NCI-H1092 treated with DMSO at 0.1 percent for 48 hours (cell line): ENCODE results near the gene GGNBP2.
A peak's percentile ranks its signal among the peaks of the same experiment; 100 is the strongest.

Source experiments
- DNase-seq: peaks from one replicate; lab custom pipeline; 2025; lab: John Stamatoyannopoulos, UW

The GGNBP2 gene

DNA sequence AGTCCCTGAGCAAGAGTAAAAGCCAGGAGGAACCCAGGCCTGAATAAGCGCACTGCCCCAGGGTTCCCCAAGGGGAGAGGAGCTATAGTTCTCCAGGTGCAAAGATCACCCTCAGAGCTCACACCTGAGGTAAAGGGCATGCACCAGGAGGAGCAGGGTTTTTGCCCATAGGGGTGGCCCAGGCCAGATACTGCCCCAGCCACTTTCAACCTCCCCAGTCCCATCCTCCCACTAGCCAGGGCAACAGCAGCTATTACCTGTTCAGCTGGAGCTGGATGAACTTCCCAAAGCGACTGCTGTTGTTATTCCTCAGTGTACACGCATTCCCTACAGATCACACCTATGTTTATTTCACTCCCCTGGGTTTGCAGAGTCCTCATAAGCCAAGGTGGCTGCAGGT, 29.9 kb upstream of the GGNBP2 start:
- DNase-seq = no peak

DNA sequence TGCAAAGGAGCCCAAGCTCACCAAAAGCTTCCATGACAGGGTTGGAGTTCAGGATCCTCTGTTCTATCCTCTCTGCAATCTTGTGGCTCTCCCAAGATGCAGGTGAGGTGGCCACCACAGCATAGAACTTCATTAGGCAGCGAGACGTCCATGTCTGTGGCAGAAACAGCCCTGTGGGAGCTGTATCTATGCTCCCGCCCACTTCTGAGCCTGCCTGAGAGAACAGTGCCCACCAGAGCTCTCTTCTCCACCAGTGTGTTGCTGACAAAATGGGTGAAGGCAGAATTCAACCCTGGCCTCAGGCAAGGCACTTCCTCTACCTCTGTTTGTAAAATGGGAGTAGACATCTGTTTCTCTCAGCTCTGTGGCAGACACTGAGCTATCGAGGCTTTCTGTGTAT, 28.9 kb upstream of the GGNBP2 start:
- DNase-seq = no peak

DNA sequence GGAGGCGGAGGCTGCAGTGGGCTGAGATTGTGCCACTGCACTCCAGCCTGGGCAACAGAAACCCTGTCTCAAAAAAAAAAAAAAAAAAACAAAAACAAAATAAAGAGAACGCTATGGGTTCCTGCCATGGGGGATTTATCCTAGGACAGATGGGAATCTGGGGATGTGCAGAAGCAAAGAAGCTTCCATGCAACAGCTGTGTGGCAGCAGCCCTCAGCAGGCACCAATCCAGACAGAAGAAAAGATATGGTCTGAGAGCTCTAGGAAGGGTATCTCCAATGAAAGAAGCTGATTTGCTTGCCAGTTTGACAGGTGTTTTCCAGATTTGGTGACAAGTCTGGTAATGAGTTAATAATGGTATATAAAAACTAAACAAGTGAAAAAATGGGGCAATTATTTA, 21.6 kb upstream of the GGNBP2 start:
- DNase-seq = no peak

DNA sequence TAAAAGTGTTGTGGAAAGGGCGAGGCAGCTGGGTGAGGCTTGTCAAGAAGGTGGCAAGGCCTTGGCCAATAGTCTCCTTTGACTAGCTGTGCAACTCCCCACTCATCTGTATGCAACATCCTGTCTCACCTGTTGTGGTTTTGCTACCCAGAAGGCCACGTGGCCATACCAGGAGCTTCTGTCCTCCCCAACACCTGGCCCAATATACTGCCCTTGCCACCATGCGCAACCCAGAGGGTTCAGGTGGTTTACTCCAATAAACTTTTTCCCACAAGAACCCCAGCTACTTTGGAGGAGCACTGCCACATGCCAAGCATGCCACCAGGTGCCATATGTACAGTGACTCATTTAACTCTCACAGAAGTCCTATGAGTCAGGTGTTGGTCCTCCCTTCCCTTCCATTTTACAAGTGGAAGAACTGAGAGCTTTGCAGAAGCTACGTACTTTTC, 20.3 kb upstream of the GGNBP2 start:
- no peak for DNase-seq

DNA sequence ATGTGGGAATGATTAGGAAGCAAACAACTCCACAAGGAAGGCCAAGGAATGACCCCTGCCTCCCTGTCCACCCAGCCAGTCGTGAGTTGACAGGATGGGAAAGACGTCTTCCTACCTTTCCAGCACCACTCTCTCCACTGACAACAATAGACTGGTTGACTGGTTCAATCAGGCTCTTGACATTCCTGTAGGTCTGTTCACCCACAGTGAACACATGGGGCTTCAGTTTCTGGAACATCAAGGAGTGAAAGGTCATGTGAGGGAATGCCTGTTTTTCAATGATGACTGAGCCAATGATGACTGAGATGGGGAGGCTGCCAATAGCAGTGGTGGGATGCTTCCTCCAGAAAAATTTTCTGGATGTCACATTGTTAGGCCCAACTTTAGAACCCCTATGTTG, 19.6 kb upstream of the GGNBP2 start:
- DNase-seq = no peak

DNA sequence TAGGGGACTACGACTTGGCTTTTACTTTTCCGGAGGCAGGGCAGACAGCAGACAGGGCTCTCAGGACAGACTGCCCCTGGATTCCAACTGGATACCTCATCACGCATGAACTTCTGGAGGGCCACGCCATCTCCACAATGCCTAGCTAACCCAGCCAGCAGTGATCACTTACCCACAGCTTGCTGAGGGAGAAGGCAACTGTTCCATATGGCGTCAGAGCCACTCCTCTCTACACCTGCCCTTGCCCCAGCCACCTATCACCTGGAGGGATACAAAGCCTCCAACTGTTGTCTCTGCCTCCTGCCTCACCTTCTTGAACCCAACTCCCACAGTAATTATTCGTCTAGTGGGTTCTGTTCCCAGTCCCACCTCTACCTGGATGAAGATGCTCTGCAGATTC, 18.8 kb upstream of the GGNBP2 start:
- no peak for DNase-seq

DNA sequence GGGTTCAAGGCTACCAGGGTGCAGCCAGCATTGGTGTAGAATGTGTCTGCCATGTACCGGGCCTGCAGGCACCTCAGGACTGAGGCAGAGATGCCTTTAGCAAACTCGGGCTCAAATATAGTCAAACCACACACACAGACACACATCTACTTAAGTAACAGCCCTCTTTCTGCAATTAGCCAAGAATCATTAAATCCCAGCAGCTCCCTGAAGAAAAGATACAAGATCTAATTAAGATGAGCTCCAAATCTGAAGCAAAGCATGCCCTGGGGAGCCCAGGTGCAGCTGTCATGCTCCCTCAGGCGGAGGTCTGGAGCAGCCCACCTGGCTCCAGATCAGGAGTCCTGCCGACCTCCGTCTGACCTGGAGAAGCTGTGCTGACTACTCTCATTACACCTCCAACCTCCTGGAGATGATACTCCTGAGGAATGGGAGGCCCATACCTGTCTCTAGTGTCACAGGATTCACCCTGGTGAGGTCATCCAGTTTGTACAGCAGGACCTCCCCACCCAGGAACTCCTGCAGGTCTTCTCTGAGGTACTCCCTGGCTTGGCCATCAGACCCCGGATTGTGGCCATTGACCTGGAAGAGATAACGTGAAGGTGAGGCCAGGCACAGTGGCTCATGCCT, 17.0 kb upstream of the GGNBP2 start:
- no peak for DNase-seq

DNA sequence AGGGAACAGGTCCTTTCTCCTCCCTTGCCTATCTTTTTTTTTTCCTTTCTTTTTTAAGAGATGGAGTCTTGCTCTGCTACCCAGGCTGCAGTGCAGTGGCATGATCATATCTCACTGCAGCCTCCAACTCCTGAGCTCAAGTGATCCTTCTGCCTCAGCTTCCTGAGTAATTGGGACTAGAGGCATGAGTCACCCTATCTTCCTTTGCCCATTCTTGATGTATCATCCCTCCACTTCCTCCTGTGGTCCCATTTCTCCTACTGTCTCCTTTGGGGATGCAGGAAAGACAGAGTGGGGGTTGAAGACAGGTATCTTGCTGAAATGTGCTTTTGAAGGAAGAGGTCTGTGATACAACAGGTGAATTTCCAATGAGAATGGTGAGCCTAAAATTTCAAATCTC, 15.6 kb upstream of the GGNBP2 start:
- no peak for DNase-seq

DNA sequence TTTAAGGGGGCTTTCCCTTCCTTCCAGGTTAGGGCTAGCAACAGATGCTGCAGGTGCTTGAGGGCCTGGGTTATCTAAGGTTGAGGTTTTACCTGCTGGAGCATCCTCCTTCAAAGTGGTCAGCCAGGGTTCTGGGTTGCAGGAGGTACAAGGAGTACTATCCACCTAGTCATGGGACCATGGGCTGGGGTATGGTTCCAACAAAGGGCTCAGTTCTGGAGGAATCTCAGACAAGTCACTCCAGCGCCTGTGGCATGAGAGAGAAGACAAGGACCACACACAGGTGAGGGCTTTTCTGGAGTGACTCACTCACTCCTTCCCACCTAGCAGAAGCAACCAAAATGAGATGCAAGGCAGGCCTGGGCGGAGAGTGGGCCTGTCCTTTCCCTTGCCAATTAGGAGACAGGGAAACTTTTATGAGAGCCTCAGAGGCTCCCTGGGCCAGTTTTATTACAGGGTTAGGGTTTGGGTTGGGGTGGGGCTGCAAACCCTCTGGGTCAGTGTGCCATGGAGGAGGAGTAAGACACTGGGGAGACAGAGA, 12.2 kb upstream of the GGNBP2 start:
- no peak for DNase-seq

DNA sequence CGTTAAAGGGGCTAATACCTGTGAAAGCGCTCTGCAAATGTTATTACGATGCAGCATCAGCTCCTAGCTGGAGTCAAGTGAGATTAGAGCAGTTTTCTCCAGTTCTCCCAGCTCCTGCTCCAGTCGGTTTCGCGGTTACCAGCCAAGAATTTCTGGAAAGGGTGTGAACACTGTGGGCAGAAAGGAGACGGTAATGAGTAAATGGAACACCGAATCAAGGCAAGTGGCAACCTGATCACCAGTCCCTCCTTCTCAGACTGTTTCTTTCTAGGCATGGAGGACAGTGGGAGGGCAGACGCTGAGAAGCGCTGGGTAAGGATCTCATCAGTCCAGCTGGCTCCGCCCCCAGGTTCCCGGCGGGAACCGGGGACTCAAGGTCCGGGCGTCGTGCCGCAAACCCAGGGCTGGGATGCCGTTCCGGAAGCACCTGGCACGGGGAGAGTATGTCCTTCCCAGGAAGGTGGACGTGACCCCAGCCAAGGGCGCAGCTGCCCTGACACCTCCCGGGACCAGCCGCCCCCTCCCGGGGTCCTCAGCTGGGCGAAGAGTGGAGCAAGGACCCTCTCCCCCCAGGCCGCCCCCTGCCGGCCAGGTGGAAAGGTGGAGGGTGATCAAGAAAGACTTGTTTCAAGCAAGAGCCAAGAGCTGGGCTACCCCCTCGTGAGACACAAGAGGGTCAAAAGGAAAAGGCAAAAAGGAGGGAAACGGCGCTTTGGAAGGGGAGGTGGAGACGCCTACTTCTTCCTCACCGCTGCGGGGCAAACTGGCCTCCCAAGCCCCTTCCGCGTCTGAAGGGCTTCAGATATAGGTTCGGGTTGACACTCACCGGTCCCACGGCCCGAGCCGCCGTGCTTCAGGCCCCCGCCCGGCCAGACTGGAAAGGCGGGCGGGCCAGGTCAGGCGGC, 10.5 kb upstream of the GGNBP2 start:
- DNase-seq = peak; percentile 80

DNA sequence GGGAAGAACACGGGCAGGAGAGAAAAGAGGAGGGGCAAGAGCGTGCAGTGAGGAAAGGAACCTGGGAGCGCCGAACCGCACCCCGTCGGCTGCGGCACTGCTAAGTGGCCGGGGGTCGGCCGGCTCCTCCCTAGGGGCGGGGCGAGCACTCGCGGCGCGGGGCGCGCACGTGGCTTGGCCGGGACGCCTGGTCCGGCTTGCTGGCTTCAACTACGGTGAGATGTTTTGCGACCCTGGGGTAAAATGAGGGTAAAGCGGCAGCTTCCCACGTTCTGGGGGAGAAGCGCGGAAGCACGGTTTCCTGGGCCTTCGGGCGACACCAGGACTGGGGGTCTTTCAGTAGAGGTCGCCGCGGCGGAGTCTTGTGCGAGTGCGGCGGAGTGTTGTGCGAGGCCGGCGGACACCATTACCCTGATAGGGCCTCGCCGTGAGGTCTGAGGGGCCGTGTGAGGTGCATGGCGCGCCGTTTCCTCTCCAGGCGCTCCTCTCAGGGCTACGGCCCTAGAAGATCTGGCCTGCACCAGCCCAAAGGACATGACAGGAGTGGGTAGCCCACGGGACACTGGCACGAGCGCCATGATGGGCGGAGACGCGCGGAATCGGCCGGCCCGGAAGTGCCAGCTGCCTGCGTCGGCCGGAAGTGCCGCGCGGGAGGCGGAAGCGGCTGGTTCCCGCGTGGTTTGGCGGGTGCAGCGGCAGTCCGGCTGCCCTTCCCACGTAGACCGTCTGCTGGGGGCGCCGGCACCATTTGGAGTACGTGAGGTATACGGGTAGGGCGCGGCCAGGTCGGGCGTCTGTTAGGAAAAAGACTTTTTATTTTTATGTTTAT, 9.7 kb upstream of the GGNBP2 start, which contains the start of the genes MYO19 and PIGW:
TSS of gene MYO19 (minus strand) at position 29 of the 829 bp plus-strand sequence. CDS start 2,330 bp downstream, outside the sequence.
TSS of gene PIGW (plus strand) at position 148 of the 829 bp plus-strand sequence. CDS start 2,115 bp downstream, outside the sequence.
- peak; percentile 90 for DNase-seq

DNA sequence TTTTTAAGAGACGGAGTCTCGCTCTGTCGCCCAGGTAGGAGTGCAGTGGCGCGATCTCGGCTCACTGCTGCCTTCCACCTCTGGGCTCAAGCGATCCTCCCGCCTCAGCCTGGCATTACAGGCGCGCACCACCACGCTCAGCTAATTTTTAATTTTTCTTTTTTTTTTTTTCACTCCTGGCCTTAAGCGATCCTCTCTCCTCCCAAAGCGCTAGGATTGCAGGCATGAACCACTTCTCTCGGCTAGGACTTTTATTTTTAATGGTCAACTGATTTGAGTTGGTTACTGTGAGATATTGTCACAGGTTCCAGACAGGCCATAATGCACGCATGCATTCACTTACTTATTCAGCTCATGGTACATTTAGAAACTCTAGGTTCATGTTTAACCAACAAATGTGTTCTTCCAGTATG, 9.0 kb upstream of the GGNBP2 start:
- peak; percentile 62 for DNase-seq

DNA sequence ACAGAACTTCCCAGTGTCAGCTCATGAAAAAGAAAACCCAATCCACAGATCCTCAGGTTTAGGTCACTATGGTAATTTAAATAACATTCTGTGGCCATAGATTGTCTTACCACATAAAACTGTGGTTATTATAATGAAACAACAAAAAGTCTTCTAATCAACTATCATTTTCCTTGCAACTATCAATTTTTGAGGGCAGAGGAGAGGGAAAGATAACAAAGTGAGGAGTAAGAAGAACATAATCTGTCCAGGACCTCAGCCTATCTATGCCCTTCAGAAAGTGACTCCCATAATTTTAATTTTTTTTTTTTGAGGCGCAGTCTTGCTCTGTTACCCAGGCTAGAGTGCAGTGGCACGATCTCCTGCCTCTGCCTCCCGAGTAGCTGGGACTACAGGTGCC, 4.0 kb upstream of the GGNBP2 start:
- no peak for DNase-seq

DNA sequence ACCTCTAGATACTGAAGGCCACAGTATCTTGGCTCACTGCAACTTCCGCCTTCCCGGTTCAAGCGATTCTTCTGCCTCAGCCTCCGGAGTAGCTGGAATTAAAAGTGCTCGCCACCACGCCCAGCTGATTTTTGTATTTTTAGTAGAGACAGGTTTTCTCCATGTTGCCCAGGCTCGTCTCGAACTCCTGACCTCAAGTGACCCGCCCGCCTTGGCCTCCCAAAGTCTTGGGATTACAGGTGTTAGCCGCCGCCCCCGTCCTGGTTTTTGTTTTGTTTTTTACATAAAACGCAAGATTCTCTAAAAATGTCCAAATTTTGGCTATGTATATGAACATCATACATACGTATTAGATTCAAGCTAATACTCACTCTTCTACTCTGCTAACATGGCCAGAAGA, 2.0 kb upstream of the GGNBP2 start:
- DNase-seq = no peak

DNA sequence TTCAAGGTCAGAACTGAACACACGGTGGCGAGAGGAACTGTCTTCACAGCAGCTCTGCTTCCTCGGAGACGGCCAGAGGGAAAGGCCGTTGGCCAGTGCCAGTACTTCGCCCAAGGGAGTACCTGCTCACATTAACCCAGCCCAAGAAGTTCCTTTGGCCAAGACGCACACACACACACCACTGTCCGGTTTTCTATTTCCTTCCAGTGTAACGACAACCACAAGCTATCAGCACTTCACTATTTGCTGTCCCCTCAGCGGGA, 744 bp upstream of the GGNBP2 start:
- no peak for DNase-seq

DNA sequence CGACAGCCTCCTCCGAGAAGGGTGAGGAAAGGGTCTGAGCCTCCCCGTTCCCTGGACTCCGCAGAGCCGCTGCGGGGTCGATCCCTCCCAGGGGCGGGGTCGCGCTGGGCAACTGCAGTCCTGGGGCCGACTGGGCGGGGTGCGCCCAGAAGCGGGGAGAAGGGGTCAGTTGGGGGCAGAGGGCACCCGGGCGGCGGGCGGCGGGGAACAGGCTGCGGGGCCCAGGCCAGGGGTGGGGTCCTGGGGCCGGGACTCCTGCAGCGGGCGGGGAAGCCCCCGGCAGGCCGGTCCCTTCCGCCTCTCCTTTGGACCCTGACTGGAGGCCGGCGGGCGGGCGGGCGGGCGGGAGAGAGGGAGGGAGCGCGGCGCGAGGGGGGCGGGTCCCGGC, 352 bp downstream of the GGNBP2 start:
- DNase-seq = no peak

DNA sequence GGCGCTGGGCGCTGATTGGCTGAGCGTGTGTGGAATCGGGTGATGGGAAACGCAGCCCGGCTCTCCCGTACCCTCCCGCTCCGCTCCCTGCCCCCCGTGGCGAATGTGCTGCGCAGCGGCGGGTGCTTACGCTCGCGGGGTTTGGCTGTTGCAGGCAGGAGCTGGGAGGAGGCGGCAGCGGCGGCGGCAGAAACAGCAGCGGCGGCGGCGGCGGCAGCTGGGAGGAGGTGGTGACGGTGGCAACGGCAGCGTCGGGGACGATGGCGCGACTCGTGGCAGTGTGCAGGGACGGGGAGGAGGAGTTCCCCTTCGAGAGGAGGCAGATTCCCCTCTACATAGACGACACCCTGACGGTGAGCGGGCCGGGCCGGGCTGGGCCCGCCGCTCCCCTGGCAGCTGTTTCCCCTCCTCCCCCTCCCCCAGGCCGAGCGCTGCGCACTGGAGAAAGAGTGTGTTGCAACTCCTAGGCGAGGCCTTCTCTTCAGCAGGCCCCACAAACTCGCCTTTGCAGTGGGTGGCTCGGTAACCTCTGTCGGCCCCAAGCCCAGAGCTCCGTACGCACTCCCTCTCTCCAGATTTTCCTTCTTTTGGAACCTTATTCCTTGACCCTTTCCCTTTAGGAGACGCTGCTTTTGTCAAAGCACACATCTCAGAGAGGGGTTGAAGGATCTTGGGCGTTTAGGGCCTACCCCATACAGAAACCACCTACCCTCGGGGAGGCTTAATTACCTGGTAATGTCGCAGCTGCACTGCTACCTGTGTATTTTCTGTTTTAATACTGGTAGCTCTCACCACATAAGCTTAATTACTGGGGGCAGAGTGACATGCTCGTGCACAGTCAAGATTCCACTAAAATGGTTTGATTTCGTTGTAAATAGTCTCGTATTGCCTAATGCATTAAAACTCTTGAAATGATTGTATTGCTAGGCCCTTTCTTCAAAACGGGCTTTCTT, 1.0 kb downstream of the GGNBP2 start:
- DNase-seq = peak; percentile 97

DNA sequence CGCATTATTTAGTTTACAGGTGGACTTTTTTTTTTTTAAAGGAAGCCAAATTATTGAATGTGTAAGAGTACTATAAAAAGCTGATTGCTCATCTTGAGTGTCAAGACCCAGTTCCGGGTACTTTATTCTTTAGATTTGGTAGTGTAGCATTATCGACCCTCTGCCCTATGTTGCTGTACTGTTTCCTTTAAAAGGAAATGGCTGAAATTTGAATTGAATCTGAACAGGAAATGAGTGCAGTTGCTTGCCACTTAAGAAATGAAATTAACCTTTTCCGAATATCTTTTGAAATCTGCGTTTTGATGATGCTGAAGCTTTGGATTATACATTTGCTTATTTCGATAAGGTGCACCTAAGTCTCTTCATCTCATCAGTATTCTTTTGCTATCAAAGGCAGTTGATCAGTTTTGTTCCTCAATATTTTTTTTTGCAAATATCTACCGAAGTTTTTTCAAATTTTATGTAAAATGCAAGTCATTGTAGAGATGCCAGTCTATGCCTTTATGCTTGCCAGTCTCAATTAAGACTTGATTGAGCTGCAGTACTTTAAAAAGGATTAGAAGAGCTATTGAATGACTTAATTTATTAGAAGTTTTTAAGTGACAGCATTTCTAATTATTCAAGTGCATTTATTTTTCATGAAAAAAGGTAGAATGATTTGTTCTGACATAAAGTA, 1.8 kb downstream of the GGNBP2 start:
- DNase-seq = no peak

DNA sequence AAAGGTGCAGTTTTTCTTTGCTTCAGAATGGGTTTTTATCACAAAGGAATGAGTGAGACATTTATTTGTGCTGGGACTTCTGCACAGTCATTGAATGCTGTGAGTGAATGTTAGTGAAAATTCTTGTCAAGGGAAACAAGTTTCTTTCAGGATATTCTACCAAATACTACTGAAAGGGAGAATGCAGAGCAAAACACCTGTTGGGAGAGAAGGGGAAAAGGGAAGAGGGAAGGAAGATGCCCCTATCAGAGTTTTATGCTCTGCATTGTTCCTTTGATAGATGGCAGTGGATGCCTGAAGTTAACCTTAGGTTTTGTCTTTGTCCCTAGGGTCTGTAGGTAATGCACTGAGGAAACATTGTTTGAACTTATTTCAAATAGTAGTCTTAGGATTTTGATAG, 3.1 kb downstream of the GGNBP2 start:
- DNase-seq = no peak
